Prostate gland (tissue), 2 donors: Measurements from ENCODE around the gene ARHGEF40.

Experiments used
- CTCF ChIP-seq, 4 experiments: fragments of 200-600 bp in 2 of 4; fragments of 450-650 bp in 2 of 4; sonication (generic) in 2 of 4; IDR thresholded peaks; 1 replicate in 3 of 4; 2 replicates in 1 of 4; pipeline ENCODE4 v1.5.1; 2016 to 2019; ENCODE audit warnings: antibody characterized with exemption in 4 of 4, mild to moderate bottlenecking in 2 of 4, moderate library complexity in 2 of 4
- POLR2A ChIP-seq: fragments of 450-650 bp; IDR thresholded peaks from one replicate; pipeline ENCODE4 v1.6.1; 2016; ENCODE audit warnings: antibody characterized with exemption, mild to moderate bottlenecking
- POLR2AphosphoS5 ChIP-seq: sonication (generic); formaldehyde crosslinking; IDR thresholded peaks from one replicate; pipeline ENCODE4 v1.6.1; 2017; ENCODE audit warnings: antibody characterized with exemption

- TF ChIP-seq CTCF (IDR thresholded peaks at IDR 0.05) (no peak), POLR2A (no peak), POLR2AphosphoS5 (no peak)
Observed at GRCh38 chr14:21093018-21093417, 22.9 kb downstream of the ARHGEF40 start.
